Ectodermal cell (in vitro differentiated cells): ENCODE measurements around the gene BACH2.
A peak's percentile ranks its signal among the peaks of the same experiment; 100 is the strongest.

Experiments used
- H3K27ac ChIP-seq: 2 replicates; pipeline ENCODE4 v1.7.0; 2013; ENCODE audit warnings: mild to moderate bottlenecking, low read depth, low read length; ENCODE audit not compliant: insufficient read depth, poor library complexity, severe bottlenecking
- H3K27me3 ChIP-seq: 2 replicates; pipeline ENCODE4 v1.7.0; 2013; ENCODE audit warnings: mild to moderate bottlenecking, low read length; ENCODE audit not compliant: insufficient read depth, control insufficient read depth, poor library complexity, severe bottlenecking
- H3K36me3 ChIP-seq: one replicate; pipeline ENCODE4 v1.7.0; 2013; ENCODE audit warnings: low read length; ENCODE audit not compliant: control insufficient read depth, insufficient read depth
- H3K4me1 ChIP-seq: one replicate; pipeline ENCODE4 v1.7.0; 2013; ENCODE audit warnings: low read length; ENCODE audit not compliant: control insufficient read depth, insufficient read depth
- H3K4me3 ChIP-seq: 2 replicates; pipeline ENCODE4 v1.7.0; 2013; ENCODE audit warnings: low read depth, low read length, control low read depth; ENCODE audit not compliant: insufficient read depth
- H3K9me3 ChIP-seq: 2 replicates; pipeline ENCODE4 v1.7.0; 2013; ENCODE audit warnings: mild to moderate bottlenecking, low read length, moderate library complexity; ENCODE audit not compliant: control insufficient read depth
- WGBS, 2 experiments: methylation state at CpG; one replicate each; pipeline ENCODE4 v1.1.7; 2013; ENCODE audit warnings: missing lambda C conversion rate in 2 of 2; 5-methylcytosine and 5-hydroxymethylcytosine counted together

Gene BACH2

DNA sequence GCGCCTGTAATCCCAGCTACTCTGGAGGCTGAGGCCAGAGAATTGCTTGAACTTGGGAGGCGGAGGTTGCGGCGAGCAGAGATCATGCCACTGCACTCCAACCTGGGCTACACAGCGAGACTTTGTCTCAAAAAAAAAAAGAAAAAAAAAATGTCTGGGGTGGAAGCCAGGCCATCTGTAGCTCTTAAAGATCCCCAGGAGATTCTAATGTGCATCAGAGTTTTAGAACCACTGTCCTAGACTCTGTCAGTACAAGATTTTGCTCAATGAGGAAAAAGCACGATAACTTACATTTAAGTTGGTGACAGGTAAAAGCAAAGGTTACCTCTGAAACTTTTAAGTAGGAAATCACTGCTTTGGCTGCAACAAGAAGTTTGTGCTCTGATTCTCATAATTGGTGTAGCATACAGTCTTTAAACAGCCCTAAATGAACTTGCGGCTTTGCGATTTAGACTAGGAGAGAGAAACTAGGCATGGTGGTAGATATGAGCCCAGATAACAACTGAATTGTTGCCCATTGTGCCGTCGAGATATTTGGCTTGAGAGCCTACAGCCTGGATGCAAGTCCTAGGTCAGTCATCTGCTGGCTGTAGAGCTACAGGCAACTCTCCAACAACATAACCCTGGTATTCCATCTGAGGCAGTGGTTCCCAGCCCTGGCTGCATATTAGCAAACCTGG, 67.2 kb downstream of the BACH2 start:
- Histone ChIP-seq H3K27ac (no peak overlapping the region), H3K27me3 (no peaks in the 10 kb centered on the region), H3K36me3 (no peaks in the 10 kb centered on the region), H3K4me3 (no peak overlapping the region), H3K4me1 (peaks cover 30% of the 10 kb centered on the region), H3K9me3 (no peaks in the 10 kb centered on the region)
- WGBS, 2 experiments, result 95 to 96% methylated on average over 10 of the region's 10 CpGs

DNA sequence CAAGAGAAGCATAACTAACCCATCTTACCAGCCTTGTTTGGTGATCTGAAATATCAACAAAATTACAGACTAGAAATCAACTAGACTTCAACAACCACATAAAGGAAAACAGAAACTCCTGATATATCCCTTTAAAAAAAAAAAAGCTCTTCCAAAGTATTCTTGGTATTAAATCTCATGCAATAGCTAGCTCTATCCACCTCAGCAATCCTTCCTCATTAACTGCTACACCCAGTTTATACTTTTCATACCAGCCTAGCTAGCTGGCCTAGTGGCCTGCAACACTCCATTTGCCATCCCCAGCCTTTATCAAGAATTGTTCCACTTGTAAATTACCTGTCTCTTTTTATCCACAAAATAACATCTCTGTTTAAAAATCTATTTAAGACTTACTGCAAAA, 69.0 kb downstream of the BACH2 start:
- peaks cover 30% of the 10 kb centered on the region for H3K4me1 ChIP-seq
- no peaks in the 10 kb centered on the region for H3K36me3 ChIP-seq
- peak overlapping the region; percentile 79 for H3K27ac ChIP-seq
- no peaks in the 10 kb centered on the region for H3K27me3 ChIP-seq
- no peaks in the 10 kb centered on the region for H3K9me3 ChIP-seq
- no peak overlapping the region for H3K4me3 ChIP-seq

GRCh38 chr6:90227213-90227612, 69.4 kb downstream of the BACH2 start:
- Histone ChIP-seq H3K4me1 (peaks cover 30% of the 10 kb centered on the region), H3K4me3 (no peak overlapping the region), H3K27me3 (no peaks in the 10 kb centered on the region), H3K9me3 (no peaks in the 10 kb centered on the region), H3K36me3 (no peaks in the 10 kb centered on the region), H3K27ac (peak overlapping the region; percentile 79)
- 50 to 62% methylated on average over 6 of the region's 6 CpGs for WGBS, 2 experiments

DNA sequence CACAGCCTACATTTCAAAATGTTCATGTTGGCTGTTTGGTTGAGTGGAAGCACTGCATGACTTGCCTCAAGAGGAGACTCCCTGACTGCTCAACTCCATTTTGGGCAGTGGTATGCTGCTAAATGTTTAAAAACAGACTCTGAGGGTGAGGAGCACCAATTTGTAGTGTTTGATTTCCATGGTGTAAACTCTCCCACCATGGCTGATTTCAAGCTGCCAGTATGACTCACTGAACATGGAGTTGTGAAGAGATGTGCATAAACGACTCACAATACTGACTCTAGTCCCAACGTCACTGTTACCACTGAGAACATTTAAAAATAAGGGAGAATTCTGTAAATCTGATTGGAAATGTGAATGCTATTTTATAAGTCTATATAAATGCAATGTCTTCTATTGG, 70.4 kb downstream of the BACH2 start:
- no peaks in the 10 kb centered on the region for H3K27me3 ChIP-seq
- WGBS, 2 experiments, result 100% methylated on average over 2 of the region's 2 CpGs
- no peak overlapping the region for H3K4me3 ChIP-seq
- no peaks in the 10 kb centered on the region for H3K36me3 ChIP-seq
- H3K27ac ChIP-seq, result no peak overlapping the region
- no peaks in the 10 kb centered on the region for H3K9me3 ChIP-seq
- H3K4me1 ChIP-seq, result peaks cover 34% of the 10 kb centered on the region

DNA sequence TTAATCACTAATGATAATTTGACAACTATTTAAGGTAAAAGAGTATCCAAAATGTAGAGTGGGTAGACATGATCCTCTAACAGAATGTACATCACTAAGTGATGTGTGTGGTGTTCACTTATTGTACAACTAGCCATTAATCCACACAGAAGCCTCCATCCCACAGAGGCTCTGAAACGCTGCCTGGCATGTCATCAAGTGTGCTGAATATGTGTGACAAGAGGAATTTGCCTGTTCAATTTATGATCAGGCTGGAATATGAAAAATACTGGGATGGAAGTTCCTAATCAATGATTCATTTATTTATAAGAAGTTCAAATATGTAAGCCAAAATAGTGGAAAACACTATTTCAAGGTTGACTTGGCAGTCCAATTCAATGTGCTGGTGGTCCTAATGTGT, 72.4 kb downstream of the BACH2 start:
- H3K4me3 ChIP-seq, result no peak overlapping the region
- H3K27ac ChIP-seq, result no peak overlapping the region
- no peaks in the 10 kb centered on the region for H3K36me3 ChIP-seq
- peaks cover 50% of the 10 kb centered on the region for H3K4me1 ChIP-seq
- no peaks in the 10 kb centered on the region for H3K27me3 ChIP-seq
- H3K9me3 ChIP-seq, result no peaks in the 10 kb centered on the region
- WGBS, 2 experiments, result 88% methylated on average over 1 of the region's 1 CpG; no CpG with 5 or more reads in 1 of the 2 experiments

- Histone ChIP-seq H3K27me3 (no peaks in the 10 kb centered on the region), H3K9me3 (no peaks in the 10 kb centered on the region), H3K27ac (no peak overlapping the region), H3K36me3 (no peaks in the 10 kb centered on the region), H3K4me3 (no peak overlapping the region), H3K4me1 (peaks cover 54% of the 10 kb centered on the region)
- WGBS, 2 experiments, result 94 to 97% methylated on average over 10 of the region's 10 CpGs
Measured at GRCh38 chr6:90222724-90223198, 73.9 kb downstream of the BACH2 start.

DNA sequence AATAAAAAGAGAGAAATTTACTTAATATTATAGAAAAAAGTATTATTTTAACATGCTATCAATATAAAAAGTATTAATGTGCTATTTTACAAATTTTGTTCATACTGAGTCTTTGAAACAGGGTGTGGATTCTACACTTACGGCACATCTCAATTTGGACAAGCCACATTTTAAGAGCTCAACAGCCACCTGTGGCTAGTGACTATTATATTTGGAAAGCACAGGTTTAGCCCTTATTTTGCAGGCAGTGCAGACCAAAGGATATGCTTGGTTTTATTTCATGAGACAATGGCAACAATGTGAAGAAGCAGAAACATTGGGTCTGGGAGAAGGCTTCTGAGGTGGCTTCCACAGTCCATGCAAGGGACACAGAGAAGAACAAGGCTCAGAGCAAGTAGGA, 74.6 kb downstream of the BACH2 start:
- WGBS, 2 experiments, result 86 to 95% methylated on average over 1 of the region's 1 CpG
- H3K36me3 ChIP-seq, result no peaks in the 10 kb centered on the region
- no peaks in the 10 kb centered on the region for H3K27me3 ChIP-seq
- H3K9me3 ChIP-seq, result no peaks in the 10 kb centered on the region
- H3K4me3 ChIP-seq, result no peak overlapping the region
- H3K27ac ChIP-seq, result no peak overlapping the region
- H3K4me1 ChIP-seq, result peaks cover 54% of the 10 kb centered on the region

DNA sequence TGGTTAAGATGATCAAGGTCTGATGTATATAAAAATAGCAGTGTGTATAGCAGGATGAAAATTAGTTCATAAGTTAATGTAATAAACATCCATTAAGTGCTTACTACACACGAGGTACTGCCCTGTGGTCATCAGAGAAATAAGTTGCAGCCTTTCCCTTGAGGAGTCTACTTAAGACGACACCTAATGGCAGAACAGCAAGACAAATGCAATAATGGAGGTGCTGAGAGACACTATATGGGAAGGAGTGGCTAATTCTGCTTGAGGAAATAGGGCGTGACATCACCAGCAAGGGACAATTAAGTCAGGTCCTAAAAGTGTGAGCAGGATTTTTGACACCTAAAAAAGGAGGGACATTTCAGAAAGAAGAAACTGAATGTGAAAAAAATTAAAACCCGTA, 75.2 kb downstream of the BACH2 start:
- no peaks in the 10 kb centered on the region for H3K27me3 ChIP-seq
- peaks cover 54% of the 10 kb centered on the region for H3K4me1 ChIP-seq
- H3K27ac ChIP-seq, result no peak overlapping the region
- H3K36me3 ChIP-seq, result no peaks in the 10 kb centered on the region
- 89 to 93% methylated on average over 4 of the region's 4 CpGs for WGBS, 2 experiments
- no peak overlapping the region for H3K4me3 ChIP-seq
- H3K9me3 ChIP-seq, result no peaks in the 10 kb centered on the region

GRCh38 chr6:90220273-90220672, 76.4 kb downstream of the BACH2 start:
- WGBS, 2 experiments, result 88% methylated on average over 1 of the region's 1 CpG; no CpG with 5 or more reads in 1 of the 2 experiments
- peak overlapping the region; percentile 96 for H3K27ac ChIP-seq
- peaks cover 59% of the 10 kb centered on the region for H3K4me1 ChIP-seq
- no peaks in the 10 kb centered on the region for H3K27me3 ChIP-seq
- no peak overlapping the region for H3K4me3 ChIP-seq
- H3K36me3 ChIP-seq, result no peaks in the 10 kb centered on the region
- no peaks in the 10 kb centered on the region for H3K9me3 ChIP-seq

- Histone ChIP-seq H3K9me3 (no peaks in the 10 kb centered on the region), H3K4me3 (no peak overlapping the region), H3K4me1 (peaks cover 62% of the 10 kb centered on the region), H3K27ac (peak overlapping the region; percentile 96), H3K36me3 (no peaks in the 10 kb centered on the region), H3K27me3 (no peaks in the 10 kb centered on the region)
- WGBS, 2 experiments, result 50 to 54% methylated on average over 14 of the region's 14 CpGs
Measured at GRCh38 chr6:90219209-90219985, 77.2 kb downstream of the BACH2 start.
